PC-3 (cell line): ENCODE measurements around the gene SIPA1L3. TPM values are rescaled to one million over a fixed set of nuclear protein-coding genes. Genes with fewer than 3 reads are reported as not detected.

Source experiments
- ATAC-seq: fragments of 200-7000 bp; cut with Tn5 transposase; 2 replicates; pipeline ENCODE4 v1.9.1; 2020; ENCODE audit warnings: mild to moderate bottlenecking, moderate library complexity
- BruUV-seq: library from RNA; stranded (reverse); fragments of 400-500 nt; replicated peaks from 2 replicates; lab custom pipeline; 2021; lab: Mats Ljungman, UMichigan
- CTCF ChIA-PET: fragments of 300-600 bp; sonication (Branson Sonifier 250); formaldehyde crosslinking; loops from one replicate; lab custom pipeline; 2022; ENCODE audit warnings: antibody characterized with exemption; lab: Charles Lee
- POLR2A ChIA-PET: fragments of 300-600 bp; sonication (Branson Sonifier 250); formaldehyde crosslinking; loops from one replicate; lab custom pipeline; 2022; ENCODE audit warnings: antibody characterized with exemption; ENCODE audit not compliant: unreplicated experiment; lab: Charles Lee
- DNase-seq: peaks from one replicate; pipeline ENCODE4 v3.0.0-alpha.2; 2015
- H2AFZ ChIP-seq: fragments of 300-600 bp; sonication (generic); 2 replicates; pipeline ENCODE4 v1.6.0; 2016; ENCODE audit warnings: antibody characterized with exemption, low read length
- H3F3A ChIP-seq: fragments of 300-600 bp; sonication (generic); one replicate; pipeline ENCODE4 v1.6.0; 2017; ENCODE audit warnings: antibody characterized with exemption, low read length, control low read depth, mild to moderate bottlenecking; ENCODE audit not compliant: unreplicated experiment
- H3K27ac ChIP-seq: fragments of 300-600 bp; sonication (generic); 2 replicates; pipeline ENCODE4 v1.5.1; 2016; ENCODE audit warnings: mild to moderate bottlenecking, low read length
- H3K27me3 ChIP-seq: fragments of 300-600 bp; sonication (generic); 2 replicates; pipeline ENCODE4 v1.6.1; 2016; ENCODE audit warnings: low read length, mixed read lengths
- H3K36me3 ChIP-seq: fragments of 300-600 bp; sonication (generic); 2 replicates; pipeline ENCODE4 v1.6.1; 2016; ENCODE audit warnings: low read depth, mixed run types, low read length, mixed read lengths
- H3K4me1 ChIP-seq: fragments of 300-600 bp; sonication (generic); 2 replicates; pipeline ENCODE4 v1.5.1; 2016; ENCODE audit warnings: low read length; ENCODE audit not compliant: insufficient read depth
- H3K4me2 ChIP-seq: fragments of 300-600 bp; sonication (generic); 2 replicates; pipeline ENCODE4 v1.6.0; 2016; ENCODE audit warnings: low read length
- H3K4me3 ChIP-seq: fragments of 300-600 bp; sonication (generic); 2 replicates; pipeline ENCODE4 v1.5.1; 2016; ENCODE audit warnings: mild to moderate bottlenecking, low read length, mixed read lengths
- H3K79me2 ChIP-seq: fragments of 300-600 bp; sonication (generic); 2 replicates; pipeline ENCODE4 v1.6.1; 2017; ENCODE audit warnings: low read length, mixed read lengths
- H3K9ac ChIP-seq: fragments of 300-600 bp; sonication (generic); 2 replicates; pipeline ENCODE4 v1.6.0; 2016; ENCODE audit warnings: mild to moderate bottlenecking, low read length
- H3K9me2 ChIP-seq: fragments of 300-600 bp; sonication (generic); replicated peaks from 2 replicates; pipeline ENCODE4 v1.6.1; 2016; ENCODE audit warnings: mixed run types, low read length, mixed read lengths
- H3K9me3 ChIP-seq: fragments of 300-600 bp; sonication (generic); 2 replicates; pipeline ENCODE4 v1.6.1; 2016; ENCODE audit warnings: low read length, mixed read lengths
- H4K20me1 ChIP-seq: fragments of 300-600 bp; sonication (generic); 2 replicates; pipeline ENCODE4 v1.6.1; 2016; ENCODE audit warnings: low read length, mixed read lengths
- EZH2 ChIP-seq: fragments of 300-600 bp; sonication (generic); IDR thresholded peaks from one replicate; pipeline ENCODE4 v1.6.1; 2017; ENCODE audit warnings: antibody characterized with exemption, mild to moderate bottlenecking, low read length; ENCODE audit not compliant: unreplicated experiment
- EZH2phosphoT487 ChIP-seq: fragments of 300-600 bp; sonication (generic); IDR thresholded peaks from 2 replicates; pipeline ENCODE4 v1.6.1; 2018; ENCODE audit warnings: mild to moderate bottlenecking, antibody characterized with exemption, low read length, borderline replicate concordance
- intact Hi-C: fragments of 100-400 bp; cut with micrococcal nuclease; formaldehyde crosslinking; loops from 2 replicates; pipeline ENCODE4 v1.9.0; 2023
- total RNA-seq: library from RNA; depleted of rRNA; stranded (reverse); fragments of >200 nt; gene quantifications from 2 replicates; pipeline ENCODE4 v1.2.3, GENCODE V29; 2014
- TF ChIP-seq, protein P1 (sequence below): fragments of 300-600 bp; sonication (generic); conservative IDR thresholded peaks from 2 replicates; pipeline ENCODE4 v1.5.1; 2017; ENCODE audit warnings: antibody characterized with exemption, low read depth, mild to moderate bottlenecking, low read length

Gene SIPA1L3
- total RNA-seq, 1 experiment from 2014 or later, result 38.7 TPM

DNA sequence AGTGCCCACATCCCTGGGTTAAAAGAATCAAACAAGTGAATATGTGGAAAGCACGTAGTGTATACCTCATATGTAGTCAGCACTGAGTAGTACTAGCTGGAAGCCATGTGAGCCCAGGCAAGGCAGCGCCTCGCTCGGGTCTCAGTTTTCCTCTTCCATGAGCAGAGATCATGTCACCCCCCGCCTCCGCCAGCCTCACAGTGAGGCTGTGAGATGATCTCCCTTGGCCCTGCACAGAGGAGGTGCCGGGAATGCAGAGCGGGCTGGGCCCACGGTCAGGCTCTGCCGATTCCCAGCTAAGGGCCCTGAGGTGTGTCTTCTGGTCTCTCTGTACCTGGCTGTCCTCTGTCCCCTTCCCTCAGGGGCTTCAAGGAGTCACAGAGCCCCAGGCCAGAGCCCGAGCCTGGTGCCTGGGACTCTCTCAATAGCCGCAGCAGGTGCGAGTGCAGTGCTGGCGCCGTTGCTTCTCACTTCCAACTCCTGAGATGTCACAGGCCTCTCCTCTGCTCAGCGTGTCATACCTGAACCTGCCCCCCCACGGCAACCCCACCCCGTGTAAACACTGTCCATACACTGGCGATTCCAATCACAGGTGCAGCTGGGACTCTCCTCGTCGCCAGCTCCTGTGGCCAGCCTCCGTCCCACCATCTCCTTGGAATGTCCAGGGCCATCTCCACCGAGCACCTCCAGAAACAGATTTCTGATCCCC lies 290.1 kb downstream of the SIPA1L3 start:
- no peaks in the 10 kb centered on the region for H3F3A ChIP-seq
- H3K9me3 ChIP-seq, result no peaks in the 10 kb centered on the region
- TF ChIP-seq, protein P1, sequence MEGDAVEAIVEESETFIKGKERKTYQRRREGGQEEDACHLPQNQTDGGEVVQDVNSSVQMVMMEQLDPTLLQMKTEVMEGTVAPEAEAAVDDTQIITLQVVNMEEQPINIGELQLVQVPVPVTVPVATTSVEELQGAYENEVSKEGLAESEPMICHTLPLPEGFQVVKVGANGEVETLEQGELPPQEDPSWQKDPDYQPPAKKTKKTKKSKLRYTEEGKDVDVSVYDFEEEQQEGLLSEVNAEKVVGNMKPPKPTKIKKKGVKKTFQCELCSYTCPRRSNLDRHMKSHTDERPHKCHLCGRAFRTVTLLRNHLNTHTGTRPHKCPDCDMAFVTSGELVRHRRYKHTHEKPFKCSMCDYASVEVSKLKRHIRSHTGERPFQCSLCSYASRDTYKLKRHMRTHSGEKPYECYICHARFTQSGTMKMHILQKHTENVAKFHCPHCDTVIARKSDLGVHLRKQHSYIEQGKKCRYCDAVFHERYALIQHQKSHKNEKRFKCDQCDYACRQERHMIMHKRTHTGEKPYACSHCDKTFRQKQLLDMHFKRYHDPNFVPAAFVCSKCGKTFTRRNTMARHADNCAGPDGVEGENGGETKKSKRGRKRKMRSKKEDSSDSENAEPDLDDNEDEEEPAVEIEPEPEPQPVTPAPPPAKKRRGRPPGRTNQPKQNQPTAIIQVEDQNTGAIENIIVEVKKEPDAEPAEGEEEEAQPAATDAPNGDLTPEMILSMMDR, result no peak
- no peak for TF ChIP-seq EZH2
- POLR2A ChIA-PET, result no interaction called here
- H3K4me3 ChIP-seq, result no peak overlapping the region
- no TSS peak for BruUV-seq
- H3K79me2 ChIP-seq, result no peaks in the 10 kb centered on the region
- H3K4me1 ChIP-seq, result peaks cover 10% of the 10 kb centered on the region; the same call in 1 of the 2 replicates
- no peak overlapping the region for H3K9ac ChIP-seq
- H3K27ac ChIP-seq, result no peak overlapping the region
- peaks cover 4% of the 10 kb centered on the region; the same call in 1 of the 2 replicates for H3K36me3 ChIP-seq
- H3K9me2 ChIP-seq, result no peaks in the 10 kb centered on the region
- ATAC-seq (no peak), DNase-seq (no peak)
- intact Hi-C loops, result no loop called here
- CTCF ChIA-PET, result no interaction called here
- H4K20me1 ChIP-seq, result no peaks in the 10 kb centered on the region
- no peak overlapping the region for H2AFZ ChIP-seq
- no peaks in the 10 kb centered on the region for H3K27me3 ChIP-seq
- H3K4me2 ChIP-seq, result no peak overlapping the region

DNA sequence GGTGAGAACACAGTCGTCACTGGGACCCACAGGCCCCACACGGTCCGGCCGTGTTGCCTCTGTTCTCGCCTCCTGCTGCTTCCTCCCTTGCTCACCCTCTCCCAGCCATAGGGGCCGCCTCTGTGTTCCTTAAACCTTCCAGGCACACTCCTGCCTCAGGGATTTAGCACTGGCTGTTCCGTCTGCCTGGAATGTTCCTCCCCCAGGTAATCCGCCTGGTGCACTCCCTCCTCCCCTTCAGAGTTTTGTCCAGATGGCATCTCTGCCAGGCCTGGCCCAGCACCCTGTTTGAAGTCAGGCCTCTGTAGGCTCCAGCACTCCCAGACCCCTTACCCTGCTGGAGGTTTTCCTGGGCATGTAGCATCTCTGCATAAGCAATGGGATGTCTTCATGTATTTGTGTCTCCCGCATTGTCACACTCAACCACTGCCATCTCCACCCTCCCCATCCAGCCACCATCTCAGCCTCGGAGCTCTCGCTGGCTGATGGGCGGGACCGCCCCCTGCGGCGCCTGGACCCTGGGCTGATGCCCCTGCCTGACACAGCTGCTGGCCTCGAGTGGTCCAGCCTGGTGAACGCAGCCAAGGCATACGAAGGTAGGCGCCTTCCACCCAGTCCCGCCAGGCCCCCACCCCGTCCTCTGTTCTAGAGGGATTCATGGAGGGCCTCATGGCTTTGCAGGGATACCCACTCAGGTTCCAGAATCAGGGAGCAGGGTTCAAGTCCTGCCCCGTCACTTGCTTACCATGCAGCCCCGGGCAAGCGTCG lies 291.1 kb downstream of the SIPA1L3 start:
- H3K4me2 ChIP-seq, result no peak overlapping the region

More for the DNA sequence above, 291.1 kb downstream of the SIPA1L3 start:
- intact Hi-C loops, result no loop called here
- Histone ChIP-seq H3K79me2 (no peaks in the 10 kb centered on the region), H3K9me3 (no peaks in the 10 kb centered on the region), H3K4me3 (no peak overlapping the region), H3F3A (no peaks in the 10 kb centered on the region), H3K27me3 (no peaks in the 10 kb centered on the region), H3K27ac (no peak overlapping the region), H3K9me2 (no peaks in the 10 kb centered on the region), H3K4me1 (peaks cover 10% of the 10 kb centered on the region; the same call in 1 of the 2 replicates), H4K20me1 (no peaks in the 10 kb centered on the region), H3K9ac (no peak overlapping the region), H3K36me3 (peaks cover 4% of the 10 kb centered on the region; the same call in 1 of the 2 replicates), H2AFZ (no peak overlapping the region)
- POLR2A ChIA-PET, result no interaction called here
- CTCF ChIA-PET, result no interaction called here
- no peak for DNase-seq
- TF ChIP-seq, protein P1, result no peak
- no peak for TF ChIP-seq EZH2phosphoT487
- no peak for TF ChIP-seq EZH2
- no TSS peak for BruUV-seq
- ATAC-seq, result no peak
